AG08396 (cell line): Measurements from ENCODE around the gene JSRP1.

Experiments used
- DNase-seq: peaks from one replicate; pipeline ENCODE4 v3.0.0; 2012; ENCODE audit warnings: low spot score, mixed read lengths

The JSRP1 gene

GRCh38 chr19:2216361-2217225, 39.6 kb downstream of the JSRP1 start:
- no peak for DNase-seq

GRCh38 chr19:2215281-2215751, 40.9 kb downstream of the JSRP1 start:
- DNase-seq, result no peak

- no peak for DNase-seq
These were observed 42.0 kb downstream of the JSRP1 start for GRCh38 chr19:2214251-2214650.

- no peak for DNase-seq
These were observed 42.4 kb downstream of the JSRP1 start for GRCh38 chr19:2213799-2214198.

- no peak for DNase-seq
These were observed 43.1 kb downstream of the JSRP1 start for GRCh38 chr19:2212861-2213711.

- no peak for DNase-seq
These were observed 45.1 kb downstream of the JSRP1 start for GRCh38 chr19:2210987-2211740.

GRCh38 chr19:2210206-2210605, 46.0 kb downstream of the JSRP1 start:
- no peak for DNase-seq

- no peak for DNase-seq
These were observed 46.8 kb downstream of the JSRP1 start for GRCh38 chr19:2209408-2209807.

- no peak for DNase-seq
These were observed 47.2 kb downstream of the JSRP1 start for GRCh38 chr19:2208975-2209374.

- DNase-seq, result peak; percentile 88
These were observed 48.0 kb downstream of the JSRP1 start for GRCh38 chr19:2207991-2208860.

GRCh38 chr19:2207008-2207407, 49.2 kb downstream of the JSRP1 start:
- no peak for DNase-seq

- no peak for DNase-seq
These were observed 53.9 kb downstream of the JSRP1 start for GRCh38 chr19:2202366-2202765.
